HG03442 (cell line): ENCODE results near the gene CLIC3.
A peak's percentile ranks its signal among the peaks of the same experiment; 100 is the strongest.
"Not testable (repeated sequence)": the region's sequence is repeated elsewhere in the genome, so short reads cannot be mapped to it uniquely, and the experiment has no call there.

Experiments used
- ATAC-seq: cut with Tn5 transposase; IDR thresholded peaks from one replicate; pipeline ENCODE4 v1.9.1; 2021; ENCODE audit warnings: mild to moderate bottlenecking, moderate library complexity; ENCODE audit not compliant: unreplicated experiment

CLIC3 gene, protein sequence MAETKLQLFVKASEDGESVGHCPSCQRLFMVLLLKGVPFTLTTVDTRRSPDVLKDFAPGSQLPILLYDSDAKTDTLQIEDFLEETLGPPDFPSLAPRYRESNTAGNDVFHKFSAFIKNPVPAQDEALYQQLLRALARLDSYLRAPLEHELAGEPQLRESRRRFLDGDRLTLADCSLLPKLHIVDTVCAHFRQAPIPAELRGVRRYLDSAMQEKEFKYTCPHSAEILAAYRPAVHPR

DNA sequence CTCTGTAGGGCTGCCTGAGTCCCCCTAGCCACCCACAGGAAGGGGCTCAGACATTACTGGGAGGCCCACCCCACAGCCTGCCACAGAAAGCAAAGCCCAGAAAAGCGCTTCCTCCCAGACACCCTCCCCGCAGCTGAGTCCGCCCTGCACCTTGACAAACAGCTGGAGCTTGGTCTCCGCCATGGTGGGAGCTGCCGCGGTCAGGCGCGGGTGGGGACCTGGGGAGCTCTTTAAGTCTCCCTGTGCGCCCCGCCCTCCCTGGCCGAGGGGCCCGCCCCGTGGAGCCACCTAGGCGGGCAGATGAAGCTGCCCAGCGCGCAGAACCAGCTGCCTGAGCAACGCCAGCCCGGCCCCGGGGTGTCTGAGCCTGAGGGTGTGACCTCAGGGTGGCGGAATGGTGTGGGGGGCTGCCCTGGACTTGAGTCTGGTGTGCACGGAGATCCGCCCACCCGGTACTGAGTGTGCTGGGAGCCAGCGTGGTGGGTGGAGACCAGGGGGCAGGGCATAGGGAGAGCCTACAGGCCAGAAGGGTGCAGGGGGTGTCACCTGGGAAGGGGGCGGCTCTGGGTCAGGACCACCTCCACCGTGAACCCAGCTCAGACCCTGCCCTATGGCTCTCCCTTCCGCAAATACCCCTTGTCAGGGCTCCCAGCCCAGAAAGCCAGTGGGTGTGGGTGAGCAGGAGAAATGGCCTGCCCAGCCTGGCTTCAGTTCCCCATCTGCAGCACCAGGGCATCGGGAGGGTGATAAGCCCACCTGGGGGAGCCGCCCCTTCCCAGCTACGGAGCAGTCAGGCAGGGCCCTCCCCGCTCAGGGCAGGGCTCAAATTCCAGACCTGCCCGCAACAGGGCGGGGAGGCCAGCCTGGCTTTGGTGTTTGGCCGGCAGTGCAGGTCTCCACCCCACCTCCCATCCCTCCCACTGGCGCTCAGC is at the start of gene CLIC3:
Gene CLIC3 (minus strand): TSS at position 208 of the 932 bp plus-strand sequence. CDS start 25 bp downstream, at position 183.
- no peak for ATAC-seq

DNA sequence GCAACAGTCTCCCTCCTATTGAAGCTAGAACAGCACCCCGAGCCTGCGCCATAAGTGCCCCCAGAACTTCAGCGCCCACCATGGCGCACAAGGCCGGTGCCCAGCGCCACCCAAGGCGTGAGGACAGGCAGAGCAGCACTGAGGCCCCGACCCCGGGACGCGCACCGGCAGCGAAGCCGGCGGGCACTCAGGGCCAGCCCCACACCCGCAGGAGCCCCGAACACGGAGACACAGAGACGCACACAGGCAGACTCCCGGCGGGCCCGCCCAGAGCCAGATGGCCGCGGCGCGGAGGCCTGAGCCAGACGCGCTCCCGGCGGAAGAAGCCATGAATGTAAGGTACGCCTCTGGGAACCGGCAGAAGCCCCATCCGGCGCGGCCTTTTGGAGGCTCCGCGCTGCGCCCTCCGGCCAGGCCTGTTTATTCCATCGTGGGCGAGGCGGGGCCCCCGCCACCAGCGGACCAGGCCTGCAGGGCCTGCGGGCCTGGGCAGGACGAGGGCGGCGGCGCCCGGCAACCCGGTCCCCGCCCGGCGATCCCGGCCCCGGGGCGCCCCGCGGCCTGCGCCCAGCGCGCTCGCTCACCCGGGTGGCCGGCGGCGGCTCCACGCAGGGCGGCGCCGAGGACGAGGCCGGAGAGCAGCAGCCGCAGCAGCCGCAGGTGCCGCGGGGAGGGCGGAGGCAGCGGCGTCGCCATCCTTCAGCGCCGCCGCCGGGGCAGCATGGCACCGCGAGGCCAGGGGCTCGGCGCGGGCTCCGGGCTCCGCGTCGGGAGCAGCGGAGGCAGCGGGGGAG is 49.1 kb upstream of the CLIC3 start:
- ATAC-seq, result no peak

DNA sequence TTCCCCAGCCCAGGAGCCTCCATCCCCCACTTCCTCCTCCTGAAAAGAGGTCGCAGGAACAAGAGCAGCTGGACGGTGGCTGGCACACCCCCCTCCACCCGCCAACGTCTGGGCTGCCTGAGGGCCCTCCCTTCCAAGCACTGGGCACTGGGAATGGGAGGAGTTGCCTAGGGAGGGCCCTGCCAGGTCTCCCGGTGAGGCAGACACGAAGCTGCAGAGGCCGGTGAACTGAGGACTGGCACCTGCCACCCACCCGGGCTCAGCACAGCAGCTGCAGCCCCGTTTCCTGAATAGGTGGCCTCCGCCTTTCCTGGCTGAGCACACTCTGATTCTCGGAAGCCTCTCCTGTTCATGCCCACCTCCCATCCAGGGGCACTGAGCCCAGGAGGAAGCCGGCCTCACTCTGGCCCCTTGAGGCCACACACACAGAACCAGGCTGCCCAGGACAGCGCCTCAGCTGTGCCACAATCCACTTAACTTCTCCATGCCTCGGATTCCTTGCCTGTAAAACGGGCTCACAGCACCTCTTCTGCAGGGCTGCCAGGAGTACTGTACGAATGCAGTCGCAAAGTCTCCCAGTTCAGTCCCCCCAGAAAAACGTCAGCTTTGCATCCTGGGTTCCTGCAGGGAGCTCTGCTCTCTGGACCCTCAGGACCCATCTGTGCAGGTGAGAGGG is 48.3 kb upstream of the CLIC3 start:
- no peak for ATAC-seq

DNA sequence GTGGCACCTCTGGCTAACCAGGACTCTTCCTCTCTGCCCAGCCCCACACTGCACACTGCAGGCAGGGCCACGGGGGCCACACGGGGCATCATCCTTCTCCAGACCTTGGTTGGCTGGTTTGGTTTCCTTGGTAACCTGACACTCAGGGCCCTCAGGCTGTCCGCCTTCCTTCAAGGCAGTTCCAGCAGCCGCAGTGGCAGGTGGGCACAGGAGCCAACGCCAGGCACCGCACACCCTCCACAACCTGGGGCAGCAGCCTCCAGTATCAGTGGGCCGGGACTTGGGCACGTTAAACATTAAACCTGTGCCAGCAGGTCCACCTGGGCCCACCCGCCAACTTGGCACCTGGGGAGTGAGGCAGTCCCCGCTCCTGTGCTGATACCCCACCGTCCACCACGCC is 47.7 kb upstream of the CLIC3 start:
- no peak for ATAC-seq

DNA sequence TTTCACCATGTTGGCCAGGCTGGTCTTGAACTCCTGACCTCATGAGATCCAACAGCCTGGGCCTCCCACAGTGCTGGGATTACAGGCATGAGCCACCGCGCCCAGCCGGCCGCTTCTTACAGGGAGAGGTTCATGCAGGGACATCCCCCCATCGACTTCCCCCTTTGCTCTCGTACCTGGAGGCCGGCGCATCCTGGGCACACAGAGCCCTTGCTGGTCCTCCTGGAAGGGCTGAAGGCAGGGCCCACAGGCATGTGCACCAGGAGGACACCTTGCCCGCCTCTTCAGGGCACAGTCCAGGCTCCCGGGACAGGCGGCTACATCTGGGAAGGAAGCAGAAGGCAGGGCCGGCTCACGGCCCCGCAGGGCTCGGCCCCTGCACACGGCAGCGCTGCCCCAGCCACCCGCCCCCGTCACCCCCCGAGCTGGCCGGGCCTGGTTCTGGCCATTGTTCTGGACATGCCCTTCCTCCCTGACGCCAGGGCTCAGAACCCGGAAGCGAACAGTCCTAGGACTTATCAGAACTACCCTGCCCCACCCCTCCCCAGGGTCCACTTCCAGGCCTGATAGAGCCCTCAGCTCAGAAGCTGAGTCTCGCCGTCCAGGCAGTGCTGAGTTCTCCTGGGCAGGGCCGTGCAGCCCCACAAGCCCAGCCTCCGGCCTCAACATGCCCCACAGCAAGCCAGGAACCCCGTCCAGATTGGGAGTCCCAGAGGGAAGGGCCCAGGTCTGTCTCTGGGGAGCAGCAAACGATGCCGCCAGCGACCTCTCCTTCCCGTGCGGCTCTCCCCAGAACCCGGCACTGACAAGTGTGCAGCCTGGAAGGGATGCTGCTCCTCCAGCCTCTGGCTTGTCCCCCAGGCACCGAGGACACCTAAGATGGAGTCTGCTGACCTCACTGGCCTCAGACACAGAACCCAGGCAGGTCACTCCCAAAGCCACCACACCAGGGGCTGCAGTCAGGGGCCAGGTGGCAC is 46.7 kb upstream of the CLIC3 start:
- no peak for ATAC-seq

DNA sequence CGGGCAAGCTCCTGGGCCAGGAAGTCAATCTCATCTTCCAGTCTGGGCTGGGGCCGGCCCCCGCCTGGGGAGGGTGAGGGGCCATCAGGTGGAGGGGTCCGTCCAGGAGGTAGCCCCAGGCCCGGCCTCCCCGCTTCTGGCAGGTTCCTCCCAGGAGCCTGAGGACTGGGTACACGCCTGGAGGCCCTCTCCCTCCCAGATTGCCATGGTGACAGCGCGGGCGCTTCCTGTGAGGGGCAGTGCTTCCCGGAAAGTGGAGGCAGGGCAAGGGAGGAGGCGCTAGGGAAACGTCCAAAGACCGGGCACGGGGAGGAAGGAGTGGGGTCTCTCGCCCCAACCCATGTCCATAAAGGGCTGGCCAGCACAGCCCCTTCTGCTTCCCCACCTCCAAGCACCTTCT is 44.8 kb upstream of the CLIC3 start:
- no peak for ATAC-seq

DNA sequence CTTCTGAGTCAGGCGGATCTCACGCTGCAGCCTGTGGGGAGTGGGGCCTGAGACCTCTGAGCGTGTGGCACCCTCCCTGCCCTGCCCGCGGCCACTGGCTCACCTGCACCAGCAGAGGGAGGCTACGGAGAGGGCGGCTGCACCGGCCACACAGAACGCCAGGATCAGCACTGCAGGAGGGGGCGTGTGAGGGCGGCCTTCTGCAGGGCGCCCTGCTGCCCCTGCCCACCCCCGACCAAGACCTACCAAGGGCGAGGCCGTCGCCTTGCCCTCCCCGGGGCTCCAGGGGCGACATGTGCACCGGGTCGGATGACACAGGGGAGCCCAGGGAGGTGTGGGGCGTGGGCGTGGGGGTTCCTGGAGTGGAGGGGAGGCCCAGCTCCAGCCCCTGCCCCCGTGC is 44.2 kb upstream of the CLIC3 start:
- no peak for ATAC-seq

DNA sequence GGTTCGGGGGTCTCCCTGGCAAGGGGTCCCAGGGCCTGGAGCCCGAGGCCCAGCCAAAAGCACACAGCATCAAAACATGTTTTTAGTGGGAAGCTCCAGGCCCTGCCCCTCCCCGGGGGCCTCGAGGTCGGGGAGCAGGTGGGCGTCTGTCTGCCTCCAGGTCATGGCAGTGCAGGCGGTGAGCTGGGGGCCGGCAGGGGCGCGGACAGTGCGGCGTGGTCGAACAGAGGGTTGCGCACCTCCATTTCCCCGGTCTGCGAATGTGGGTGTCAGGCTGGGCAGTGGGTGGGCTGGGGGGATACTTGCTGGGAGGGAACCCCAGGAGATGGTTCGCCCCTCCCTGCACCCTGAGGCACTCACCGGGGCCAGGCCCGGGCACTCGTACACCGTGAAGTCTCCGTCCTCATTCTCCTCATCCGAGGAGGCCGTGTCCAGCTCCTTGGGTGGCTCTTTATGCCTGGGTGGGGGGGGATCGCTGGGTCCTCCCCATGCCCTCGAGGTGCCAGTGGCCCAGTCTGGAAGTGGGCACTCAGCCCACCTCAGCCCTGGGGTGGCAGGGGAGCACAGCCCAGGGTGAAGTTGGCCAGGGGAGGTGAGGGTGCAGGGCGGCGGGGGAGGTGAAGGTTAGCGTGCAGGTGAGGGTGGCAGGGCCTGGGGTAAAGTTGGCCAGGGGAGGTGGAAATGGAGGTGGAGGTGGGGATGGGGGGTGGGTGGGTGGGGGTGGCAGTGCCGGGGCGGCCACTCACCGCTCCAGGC is 43.4 kb upstream of the CLIC3 start:
- ATAC-seq, result no peak

DNA sequence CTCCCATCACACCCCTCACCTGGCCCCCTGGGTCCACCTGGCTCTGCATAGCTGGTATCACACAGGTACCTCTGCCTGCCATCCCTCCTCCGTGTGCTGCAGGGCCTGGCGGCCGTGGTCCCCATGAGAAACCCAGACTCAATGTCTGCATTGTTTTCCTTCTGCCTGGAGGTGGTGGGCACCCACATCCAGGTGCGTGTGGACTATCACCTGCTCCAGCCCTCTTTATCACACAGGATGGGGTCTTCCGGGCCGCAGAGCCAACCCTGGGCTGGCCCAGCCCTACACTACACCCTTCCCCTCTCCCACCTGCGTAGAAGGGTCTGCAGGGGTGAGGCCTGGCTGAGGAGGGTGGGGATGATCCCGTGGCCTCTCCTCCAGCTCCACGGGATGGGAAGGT is 42.5 kb upstream of the CLIC3 start:
- ATAC-seq, result no peak

DNA sequence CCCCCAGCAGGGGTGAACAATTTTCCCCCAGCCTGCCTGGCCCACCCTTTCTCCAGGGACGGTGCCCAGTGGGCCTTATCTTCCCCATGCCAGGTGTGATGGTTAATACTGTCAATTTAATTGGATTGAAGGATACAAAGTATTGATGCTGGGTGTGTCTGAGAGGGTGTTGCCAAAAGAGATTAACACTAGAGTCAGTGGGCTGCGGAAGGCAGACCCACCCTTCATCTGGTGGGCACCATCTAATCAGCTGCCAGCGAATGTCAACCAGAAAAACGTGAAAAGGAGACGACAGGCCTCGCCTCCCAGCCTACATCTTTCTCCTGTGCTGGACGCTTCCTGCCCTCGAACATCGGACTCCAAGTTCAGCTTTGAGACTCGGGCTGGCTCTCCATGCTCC is 41.1 kb upstream of the CLIC3 start:
- no peak for ATAC-seq

DNA sequence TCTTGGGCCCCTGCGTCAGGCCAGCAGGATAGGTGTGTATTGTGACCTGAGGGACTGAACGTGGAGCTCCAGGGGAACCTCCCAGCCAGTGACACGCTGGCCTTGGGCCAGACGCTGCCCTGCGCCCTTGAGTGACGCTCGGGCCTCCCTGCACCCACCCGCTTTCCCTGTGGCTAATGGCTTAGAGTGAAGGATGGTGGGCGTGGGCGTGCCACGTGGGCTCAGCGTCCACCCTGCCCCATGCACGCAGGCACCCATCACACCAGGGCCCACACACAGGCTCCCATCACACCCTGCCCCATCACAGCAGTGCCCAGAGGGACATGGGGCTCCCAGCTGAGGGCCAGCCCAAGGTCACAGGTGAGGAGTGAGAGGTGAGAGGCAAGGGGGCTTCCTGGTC is 40.7 kb upstream of the CLIC3 start:
- no peak for ATAC-seq

DNA sequence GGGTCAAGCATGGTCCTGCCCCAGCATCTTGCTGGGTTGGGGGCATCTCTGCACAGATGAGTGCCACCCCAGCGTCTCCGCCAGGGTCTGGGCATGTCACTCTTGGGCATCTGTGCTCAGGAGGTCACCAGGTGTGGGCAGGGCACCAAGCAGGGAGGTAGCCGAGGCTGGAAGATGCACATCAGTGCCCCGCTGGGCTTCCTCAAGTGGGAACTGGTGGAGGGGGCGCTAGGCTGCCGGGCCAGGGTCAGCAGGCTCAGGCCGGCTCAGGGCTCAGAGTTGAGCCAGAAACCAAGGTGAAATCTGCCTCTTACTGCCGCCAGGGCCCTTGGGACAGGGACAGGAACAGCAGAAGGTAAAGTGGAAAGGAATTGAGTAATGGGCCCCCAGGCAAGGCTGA is 39.6 kb upstream of the CLIC3 start:
- ATAC-seq, result no peak

DNA sequence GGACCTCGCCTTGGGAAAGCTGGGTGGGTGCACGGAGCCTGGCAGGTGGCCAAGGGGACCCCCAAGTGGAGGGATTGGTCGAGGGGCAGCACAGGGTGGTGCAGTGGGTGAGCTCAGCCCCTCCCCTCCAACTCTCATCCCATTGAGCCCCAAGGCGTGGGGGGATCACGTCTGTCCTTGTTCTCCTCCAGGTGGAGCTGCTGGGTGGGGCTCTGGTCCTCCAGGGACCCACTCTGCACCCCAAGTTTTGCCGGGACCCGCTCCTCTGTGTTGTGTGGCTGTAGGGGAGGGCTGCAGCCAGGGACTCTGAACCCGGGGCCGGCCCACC is 39.1 kb upstream of the CLIC3 start:
- ATAC-seq, result no peak

DNA sequence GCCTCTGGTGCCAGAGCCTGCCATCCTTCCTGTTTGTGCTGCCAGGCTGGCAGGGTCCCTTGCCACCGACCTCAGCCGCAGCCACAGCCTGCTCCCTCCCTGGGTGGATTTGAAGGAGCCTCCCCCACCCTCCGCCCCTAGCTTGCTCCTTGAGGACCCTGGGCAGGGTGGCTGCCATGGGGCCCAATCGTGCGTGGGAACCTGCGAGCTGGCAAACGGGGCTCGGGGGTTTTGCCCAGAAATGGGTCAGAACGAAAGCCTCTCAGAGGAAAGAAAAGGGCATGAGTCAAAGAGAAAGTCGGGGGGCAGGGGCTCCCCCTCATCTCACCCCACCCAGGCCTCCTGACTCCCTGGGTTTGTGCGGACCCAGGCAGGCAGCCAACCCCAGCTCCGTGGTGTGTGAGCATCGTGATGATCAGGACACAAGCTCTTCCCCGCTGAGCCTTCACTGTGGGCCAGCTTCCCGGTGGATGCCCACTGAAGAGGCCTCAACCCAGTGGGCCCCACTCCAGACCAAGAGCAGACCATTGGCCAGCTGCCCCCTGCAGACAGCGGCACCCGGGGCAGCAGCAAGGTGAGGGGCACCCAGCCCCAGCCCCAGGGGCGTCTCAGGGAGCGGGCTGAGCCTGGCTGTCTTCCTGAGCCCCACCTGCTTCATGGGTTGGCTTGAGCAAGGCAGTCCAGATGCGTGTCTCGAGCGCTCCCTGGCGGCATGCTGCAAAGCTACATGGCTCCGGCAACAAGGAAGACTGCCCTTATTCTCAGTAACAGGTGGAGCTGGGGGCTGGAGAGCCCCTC is 38.5 kb upstream of the CLIC3 start:
- ATAC-seq, result peak; percentile 51

DNA sequence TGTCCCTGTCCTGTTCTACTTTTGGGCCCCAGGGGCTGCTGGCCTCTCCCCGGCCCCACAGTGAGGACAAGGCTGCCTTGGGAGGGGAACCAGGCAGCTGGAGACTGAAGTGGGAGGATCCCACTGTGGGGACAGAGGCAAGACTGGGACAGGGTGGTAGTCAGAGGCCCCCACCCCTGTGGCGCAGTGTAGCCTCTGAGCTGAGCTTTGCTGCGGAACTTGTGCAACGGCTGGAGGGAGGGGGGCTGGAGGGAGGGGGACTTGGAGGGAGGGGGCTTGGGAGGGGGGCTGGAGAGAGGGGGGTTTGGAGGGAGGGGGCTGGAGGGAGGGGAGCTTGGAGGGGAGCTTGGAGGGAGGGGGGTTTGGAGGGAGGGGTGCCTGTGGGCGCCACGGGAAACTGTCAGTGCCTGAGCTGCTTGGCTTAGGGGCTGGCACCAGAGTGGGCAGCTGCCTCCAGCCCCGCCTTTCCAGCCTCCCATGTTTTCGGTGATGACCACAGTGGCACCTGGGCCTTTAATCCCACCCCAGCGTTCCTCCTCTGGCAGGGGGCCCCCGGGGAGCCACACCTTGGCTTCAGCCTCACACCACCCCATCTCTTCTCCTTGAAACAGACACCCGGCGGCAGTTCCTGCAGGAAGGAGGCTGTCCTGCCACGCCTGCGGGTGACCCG is 37.8 kb upstream of the CLIC3 start:
- no peak for ATAC-seq

DNA sequence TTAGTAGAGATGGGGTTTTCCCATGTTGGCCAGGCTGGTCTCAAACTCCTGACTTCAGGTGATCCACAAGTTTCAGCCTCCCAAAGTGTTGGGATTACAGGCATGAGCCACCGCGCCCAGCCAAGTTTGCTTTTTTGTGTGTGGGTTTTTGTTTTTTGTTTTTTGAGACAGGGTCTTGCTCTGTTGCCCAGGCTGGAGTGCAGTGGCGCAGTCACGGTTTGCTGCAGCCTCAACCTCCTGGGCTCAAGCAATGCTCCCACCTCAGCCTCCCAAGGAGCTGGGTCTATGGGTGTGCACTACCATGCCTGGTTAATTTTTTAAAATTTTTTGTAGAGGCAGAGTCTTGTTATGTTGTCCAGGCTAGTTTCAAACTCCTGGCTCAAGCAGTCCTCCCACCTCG is 37.1 kb upstream of the CLIC3 start:
- ATAC-seq, result not testable (repeated sequence)

DNA sequence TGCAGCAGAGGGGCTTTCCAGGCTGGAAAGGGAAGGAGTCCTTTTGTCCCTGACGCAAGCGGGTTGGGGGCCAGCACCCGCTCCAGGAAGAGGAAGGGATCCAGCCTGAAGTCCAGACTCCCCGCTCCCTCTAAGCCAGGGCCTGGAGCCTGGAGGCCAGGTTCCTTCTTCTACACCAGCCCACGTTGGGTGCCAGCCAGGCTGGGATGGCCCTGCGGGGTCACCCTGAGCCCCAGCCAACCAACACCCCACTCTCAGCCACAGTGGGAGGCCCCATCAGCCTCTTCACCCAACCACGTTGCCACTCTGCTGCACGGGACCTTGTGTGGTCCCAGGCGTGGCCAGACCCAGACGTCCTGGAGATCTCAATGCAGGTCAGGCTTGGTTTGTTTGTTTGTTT is 36.5 kb upstream of the CLIC3 start:
- ATAC-seq, result no peak
